ENCODE data around the gene NIPSNAP2.
"Not testable (repeated sequence)": the region's sequence is repeated elsewhere in the genome, so short reads cannot be mapped to it uniquely, and the experiment has no call there.

Gene NIPSNAP2

DNA sequence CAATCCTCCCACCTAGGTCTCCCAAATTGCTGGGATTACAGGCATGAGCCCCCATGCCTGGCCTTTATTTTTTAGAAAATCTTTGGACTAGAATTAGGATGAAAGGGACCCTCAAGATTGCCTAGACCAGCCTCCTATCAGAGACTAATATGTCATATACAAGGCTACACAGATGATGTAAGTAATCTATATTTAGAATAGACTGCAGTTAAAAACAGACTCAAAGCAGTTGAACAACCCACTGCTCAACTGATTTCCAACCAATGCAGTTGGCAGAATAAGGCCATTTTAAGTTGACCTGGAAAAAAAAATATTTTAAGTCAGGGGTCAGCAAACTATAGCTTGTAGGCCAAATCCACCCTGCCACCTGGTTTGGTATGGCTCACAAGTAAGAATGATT, 59.1 kb downstream of the NIPSNAP2 start:
- no peaks in the 10 kb centered on the region for H3K9me3 ChIP-seq (ENCODE audit: control insufficient read depth, insufficient read depth, low read depth, low read length)
- no peaks in the 10 kb centered on the region for H3K27me3 ChIP-seq (ENCODE audit: control insufficient read depth, insufficient read depth, low read length)
- no peak overlapping the region for H3K27ac ChIP-seq (ENCODE audit: low read depth, low read length)
- no peaks in the 10 kb centered on the region for H3K4me1 ChIP-seq (ENCODE audit: control insufficient read depth, insufficient read depth, low read length)
- no peak overlapping the region for H3K4me3 ChIP-seq (ENCODE audit: low read depth, low read length)
- no peak overlapping the region for H3K9ac ChIP-seq (ENCODE audit: low read length)
- peaks cover 54% of the 10 kb centered on the region for H3K36me3 ChIP-seq (ENCODE audit: control insufficient read depth, insufficient read depth, low read length)

DNA sequence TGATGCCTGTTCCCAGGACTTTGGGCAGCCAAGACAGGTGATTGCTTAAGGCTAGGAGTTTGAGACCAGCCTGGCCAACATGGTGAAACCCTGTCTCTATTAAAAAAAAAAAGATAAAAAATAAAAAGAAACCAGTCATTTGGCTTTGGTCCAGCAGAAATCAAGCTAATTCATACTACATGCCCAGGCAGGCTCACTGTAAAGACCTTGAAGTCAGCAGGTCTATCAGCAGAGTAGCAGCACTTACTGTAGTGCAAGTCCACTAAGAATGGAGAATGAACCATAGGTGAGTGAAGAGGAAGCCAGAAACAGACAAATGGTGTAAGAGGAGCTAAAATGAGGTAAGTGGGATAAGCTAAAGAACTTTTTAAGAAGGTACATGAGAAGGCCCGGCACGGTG, 62.2 kb downstream of the NIPSNAP2 start:
- no peak overlapping the region for H3K27ac ChIP-seq (ENCODE audit: low read depth, low read length)
- no peak overlapping the region for H3K9ac ChIP-seq (ENCODE audit: low read length)
- no peak overlapping the region for H3K4me3 ChIP-seq (ENCODE audit: low read depth, low read length)
- no peaks in the 10 kb centered on the region for H3K9me3 ChIP-seq (ENCODE audit: control insufficient read depth, insufficient read depth, low read depth, low read length)
- H3K27me3 ChIP-seq (ENCODE audit: control insufficient read depth, insufficient read depth, low read length) = no peaks in the 10 kb centered on the region
- no peaks in the 10 kb centered on the region for H3K4me1 ChIP-seq (ENCODE audit: control insufficient read depth, insufficient read depth, low read length)
- peaks cover 55% of the 10 kb centered on the region for H3K36me3 ChIP-seq (ENCODE audit: control insufficient read depth, insufficient read depth, low read length)

DNA sequence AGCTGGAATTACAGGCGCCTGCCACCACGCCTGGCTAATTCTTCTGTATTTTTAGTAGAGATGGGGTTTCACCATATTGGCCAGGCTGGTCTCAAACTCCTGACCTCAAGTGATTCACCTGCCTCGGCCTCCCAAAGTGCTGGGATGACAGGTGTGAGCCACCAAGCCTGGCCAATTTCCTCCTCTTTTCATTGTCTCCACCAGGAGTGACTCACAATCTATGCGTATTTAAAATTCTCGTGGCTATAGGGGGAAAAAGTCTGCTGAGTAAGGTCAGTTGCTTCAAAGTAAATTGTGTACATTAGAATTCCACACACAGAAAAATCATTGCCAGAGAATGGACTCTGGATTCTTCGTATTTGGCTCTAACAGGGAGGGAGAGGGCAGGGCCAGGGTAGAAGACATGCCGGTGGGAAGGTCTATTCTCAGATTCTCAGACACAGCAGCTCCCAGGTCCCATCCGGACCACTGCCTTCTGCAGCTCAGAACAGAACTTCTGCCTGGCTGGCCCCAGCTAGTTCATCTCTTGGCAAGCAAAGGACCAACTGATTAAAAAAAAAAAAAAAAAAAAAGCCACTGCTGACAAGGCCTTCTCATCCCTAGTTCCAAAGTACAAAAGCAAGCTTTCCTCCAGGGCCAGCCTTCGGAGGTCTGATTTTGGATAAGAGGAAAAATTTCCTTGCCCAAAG, 64.7 kb downstream of the NIPSNAP2 start:
- Histone ChIP-seq H3K27ac (ENCODE audit: low read depth, low read length) (no peak overlapping the region), H3K9ac (ENCODE audit: low read length) (no peak overlapping the region), H3K9me3 (ENCODE audit: control insufficient read depth, insufficient read depth, low read depth, low read length) (no peaks in the 10 kb centered on the region), H3K27me3 (ENCODE audit: control insufficient read depth, insufficient read depth, low read length) (no peaks in the 10 kb centered on the region), H3K4me3 (ENCODE audit: low read depth, low read length) (no peak overlapping the region), H3K36me3 (ENCODE audit: control insufficient read depth, insufficient read depth, low read length) (peaks cover 55% of the 10 kb centered on the region), H3K4me1 (ENCODE audit: control insufficient read depth, insufficient read depth, low read length) (no peaks in the 10 kb centered on the region)

DNA sequence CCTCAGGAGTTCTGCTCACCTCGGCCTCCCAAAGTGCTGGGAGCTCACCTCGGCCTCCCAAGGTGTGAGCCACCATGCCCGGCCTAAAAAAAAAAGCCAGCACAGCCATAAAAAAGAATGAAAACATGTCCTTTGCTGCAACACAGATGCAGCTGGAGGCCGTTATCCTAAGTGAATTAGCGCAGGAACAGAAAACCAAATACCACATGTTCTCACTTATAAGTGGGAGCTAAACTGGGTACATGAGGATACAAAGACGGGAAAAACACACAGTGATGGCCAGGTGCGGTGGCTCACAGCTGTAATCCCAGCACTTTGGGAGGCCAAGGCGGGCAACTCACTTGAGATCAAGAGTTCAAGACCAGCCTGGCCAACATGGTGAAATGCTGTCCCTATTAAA, 66.0 kb downstream of the NIPSNAP2 start:
- Histone ChIP-seq H3K27ac (ENCODE audit: low read depth, low read length) (no peak overlapping the region), H3K36me3 (ENCODE audit: control insufficient read depth, insufficient read depth, low read length) (peaks cover 50% of the 10 kb centered on the region), H3K9me3 (ENCODE audit: control insufficient read depth, insufficient read depth, low read depth, low read length) (no peaks in the 10 kb centered on the region)

DNA sequence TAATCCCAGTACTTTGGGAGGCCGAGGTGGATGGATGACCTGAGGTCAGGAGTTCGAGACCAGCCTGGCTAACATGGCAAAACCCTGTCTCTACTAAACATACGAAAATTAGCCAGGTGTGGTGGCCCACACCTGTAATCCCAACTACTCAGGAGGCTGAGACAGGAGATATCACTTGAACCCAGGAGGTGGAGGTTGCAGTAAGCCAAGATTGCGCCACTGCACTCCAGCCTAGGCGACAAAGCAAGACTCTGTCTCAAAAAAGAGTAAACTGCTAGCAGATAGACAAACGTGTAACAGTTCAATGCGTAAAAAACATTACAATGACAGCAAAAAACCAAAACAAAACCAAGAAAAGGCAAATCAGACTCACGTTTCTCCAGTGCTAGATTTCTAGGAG, 67.2 kb downstream of the NIPSNAP2 start:
- not testable (repeated sequence) for H3K27me3 ChIP-seq (ENCODE audit: control insufficient read depth, insufficient read depth, low read length); H3K4me1 ChIP-seq (ENCODE audit: control insufficient read depth, insufficient read depth, low read length); H3K27ac ChIP-seq (ENCODE audit: low read depth, low read length); H3K4me3 ChIP-seq (ENCODE audit: low read depth, low read length); H3K9ac ChIP-seq (ENCODE audit: low read length); H3K9me3 ChIP-seq (ENCODE audit: control insufficient read depth, insufficient read depth, low read depth, low read length)
- peaks cover 44% of the 10 kb centered on the region for H3K36me3 ChIP-seq (ENCODE audit: control insufficient read depth, insufficient read depth, low read length)

More for the DNA sequence above, 66.0 kb downstream of the NIPSNAP2 start:
- Histone ChIP-seq H3K4me1 (ENCODE audit: control insufficient read depth, insufficient read depth, low read length) (no peaks in the 10 kb centered on the region), H3K9ac (ENCODE audit: low read length) (no peak overlapping the region), H3K4me3 (ENCODE audit: low read depth, low read length) (no peak overlapping the region), H3K27me3 (ENCODE audit: control insufficient read depth, insufficient read depth, low read length) (no peaks in the 10 kb centered on the region)

DNA sequence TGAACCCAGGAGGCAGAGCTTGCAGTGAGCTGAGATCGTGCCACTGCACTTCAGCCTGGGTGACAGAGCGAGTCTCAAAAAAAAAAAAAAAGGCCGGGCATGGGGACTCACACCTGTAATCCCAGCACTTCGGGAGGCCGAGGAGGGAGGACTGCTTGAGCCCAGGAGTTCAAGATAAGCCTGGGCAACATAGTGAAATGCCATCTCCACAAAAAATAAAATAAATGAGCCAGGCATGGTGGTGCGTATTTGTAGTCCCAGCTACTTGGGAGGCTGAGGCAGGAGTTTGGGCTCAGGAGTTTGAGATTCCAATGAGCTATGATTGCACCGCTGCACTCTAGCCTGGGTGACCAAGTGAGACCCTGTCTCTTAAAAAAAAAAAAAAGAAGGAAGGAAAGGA, 68.2 kb downstream of the NIPSNAP2 start:
- H3K27ac ChIP-seq (ENCODE audit: low read depth, low read length); H3K4me1 ChIP-seq (ENCODE audit: control insufficient read depth, insufficient read depth, low read length); H3K9me3 ChIP-seq (ENCODE audit: control insufficient read depth, insufficient read depth, low read depth, low read length); H3K27me3 ChIP-seq (ENCODE audit: control insufficient read depth, insufficient read depth, low read length); H3K9ac ChIP-seq (ENCODE audit: low read length): not testable (repeated sequence)
- Histone ChIP-seq H3K4me3 (ENCODE audit: low read depth, low read length) (peak overlapping the region; percentile 73; the same call in 1 of the 2 replicates), H3K36me3 (ENCODE audit: control insufficient read depth, insufficient read depth, low read length) (peaks cover 40% of the 10 kb centered on the region)

DNA sequence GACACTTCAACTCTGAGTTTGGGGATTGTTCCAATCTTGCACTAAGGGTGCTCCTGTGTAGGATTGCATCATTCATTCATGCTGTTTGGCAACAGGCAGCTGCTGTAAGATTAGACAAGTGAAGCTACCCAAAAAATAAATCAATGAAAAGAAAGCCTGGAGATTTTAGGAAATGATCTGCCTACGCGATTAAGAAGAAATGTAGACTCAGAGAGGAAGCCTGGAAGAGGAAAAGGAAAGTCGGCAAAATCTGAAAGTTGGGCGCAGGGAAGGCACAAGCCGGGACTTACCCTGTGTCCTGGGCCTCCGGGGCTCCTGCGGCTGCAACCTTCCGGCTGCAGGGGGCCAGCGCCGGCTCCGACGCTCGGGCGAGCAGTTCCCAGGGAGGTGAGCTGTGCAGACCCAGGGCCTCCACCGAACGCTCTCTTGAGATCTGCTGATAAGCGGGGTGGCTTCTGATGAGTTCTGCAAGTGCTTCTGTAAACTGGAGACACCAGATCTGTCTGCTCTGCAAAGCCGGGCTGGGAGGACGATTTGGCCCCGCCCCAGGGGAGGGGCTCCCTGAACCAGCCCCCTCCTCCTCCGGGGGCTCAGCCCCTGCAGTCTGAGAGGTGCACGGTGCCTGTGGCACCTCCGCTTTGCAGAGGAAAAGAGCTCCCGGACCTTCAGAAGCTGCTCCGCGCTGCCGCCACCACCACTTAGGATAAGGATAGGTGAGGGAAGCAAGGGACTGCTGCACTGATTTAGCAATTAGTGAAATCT, 69.5 kb downstream of the NIPSNAP2 start:
- Histone ChIP-seq H3K4me3 (ENCODE audit: low read depth, low read length) (peak overlapping the region; percentile 73), H3K4me1 (ENCODE audit: control insufficient read depth, insufficient read depth, low read length) (no peaks in the 10 kb centered on the region), H3K27ac (ENCODE audit: low read depth, low read length) (peak overlapping the region; percentile 68)

DNA sequence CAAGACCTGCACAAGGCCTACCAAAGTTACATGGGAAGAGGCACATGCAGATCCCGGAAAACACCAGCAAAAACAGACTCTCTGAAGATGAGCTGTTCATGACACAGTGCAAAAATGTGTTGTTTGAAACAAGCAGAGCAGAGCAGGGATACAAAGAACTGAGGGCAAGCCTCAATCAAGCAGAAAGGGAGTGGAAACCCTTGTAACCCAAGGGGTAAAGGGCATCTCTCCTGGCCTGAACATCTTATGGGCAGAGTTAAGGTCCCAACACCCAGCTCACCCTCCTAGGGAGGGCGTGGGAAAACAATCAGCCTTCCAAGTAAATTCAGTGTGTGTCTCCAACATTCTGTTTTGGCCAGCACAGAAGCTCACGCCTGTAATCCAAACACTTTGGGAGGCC, 76.3 kb downstream of the NIPSNAP2 start:
- no peaks in the 10 kb centered on the region for H3K27me3 ChIP-seq (ENCODE audit: control insufficient read depth, insufficient read depth, low read length)
- H3K9me3 ChIP-seq (ENCODE audit: control insufficient read depth, insufficient read depth, low read depth, low read length) = no peaks in the 10 kb centered on the region
- H3K4me3 ChIP-seq (ENCODE audit: low read depth, low read length) = no peak overlapping the region
- no peak overlapping the region for H3K9ac ChIP-seq (ENCODE audit: low read length)
- no peak overlapping the region for H3K27ac ChIP-seq (ENCODE audit: low read depth, low read length)
- peaks cover 14% of the 10 kb centered on the region for H3K36me3 ChIP-seq (ENCODE audit: control insufficient read depth, insufficient read depth, low read length)
- H3K4me1 ChIP-seq (ENCODE audit: control insufficient read depth, insufficient read depth, low read length) = no peaks in the 10 kb centered on the region

More for the DNA sequence above, 69.5 kb downstream of the NIPSNAP2 start:
- Histone ChIP-seq H3K9me3 (ENCODE audit: control insufficient read depth, insufficient read depth, low read depth, low read length) (no peaks in the 10 kb centered on the region), H3K36me3 (ENCODE audit: control insufficient read depth, insufficient read depth, low read length) (peaks cover 31% of the 10 kb centered on the region), H3K27me3 (ENCODE audit: control insufficient read depth, insufficient read depth, low read length) (no peaks in the 10 kb centered on the region), H3K9ac (ENCODE audit: low read length) (peak overlapping the region; percentile 61)

DNA sequence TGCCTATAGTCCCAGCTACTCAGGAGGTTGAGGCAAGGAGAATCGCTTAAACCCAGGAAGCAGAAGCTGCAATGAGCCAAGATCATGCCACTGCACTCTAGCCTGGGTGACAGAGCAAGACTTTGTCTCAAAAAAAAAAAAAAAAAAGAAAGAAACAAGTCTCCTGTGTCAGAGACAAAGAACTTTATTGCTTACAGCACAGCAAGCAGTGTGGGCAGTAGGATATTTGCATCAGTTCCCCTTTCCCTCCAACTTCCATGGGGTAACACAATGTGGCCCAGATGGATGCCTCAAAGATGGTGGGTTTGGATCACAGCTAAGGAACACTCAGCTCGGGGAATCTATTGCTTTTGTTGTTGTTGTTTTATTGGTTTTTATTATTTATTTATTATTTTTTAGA, 81.4 kb downstream of the NIPSNAP2 start:
- H3K27ac ChIP-seq (ENCODE audit: low read depth, low read length) = not testable (repeated sequence)

DNA sequence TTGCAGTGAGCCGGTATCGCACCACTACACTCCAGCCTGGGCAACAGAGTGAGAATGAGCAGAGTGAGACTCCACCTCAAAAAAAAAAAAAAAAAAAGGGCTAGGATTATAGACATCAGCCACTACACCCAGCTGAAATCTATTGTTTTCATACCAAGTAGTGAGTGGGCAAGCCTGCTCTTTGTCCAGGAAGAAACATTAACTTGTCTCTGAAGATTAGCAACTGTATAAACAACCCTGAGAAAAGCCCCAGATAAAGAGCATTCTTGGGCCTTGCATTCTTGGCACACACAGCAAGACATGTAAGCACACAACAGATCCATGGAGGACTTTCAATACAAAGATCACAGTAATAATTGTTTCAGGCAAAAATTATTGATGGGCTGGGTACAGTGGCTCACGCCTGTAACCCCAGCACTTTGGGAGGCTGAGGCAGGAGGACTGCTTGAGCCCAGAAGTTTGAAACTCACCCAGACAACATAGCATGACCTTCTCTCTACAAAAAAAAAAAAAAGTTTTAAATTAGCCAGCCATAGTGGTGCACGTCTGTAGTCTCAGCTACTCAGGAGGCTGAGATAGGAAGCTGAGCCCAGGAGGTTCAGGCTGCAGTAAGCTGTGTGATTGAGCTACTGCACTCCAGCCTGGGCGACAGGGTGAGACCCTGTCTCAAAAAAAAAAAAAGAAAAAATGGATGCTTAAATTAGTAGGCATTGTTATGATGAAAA, 82.5 kb downstream of the NIPSNAP2 start:
- Histone ChIP-seq H3K36me3 (ENCODE audit: control insufficient read depth, insufficient read depth, low read length) (peaks cover 8% of the 10 kb centered on the region), H3K9me3 (ENCODE audit: control insufficient read depth, insufficient read depth, low read depth, low read length) (no peaks in the 10 kb centered on the region), H3K4me1 (ENCODE audit: control insufficient read depth, insufficient read depth, low read length) (no peaks in the 10 kb centered on the region), H3K9ac (ENCODE audit: low read length) (no peak overlapping the region), H3K27me3 (ENCODE audit: control insufficient read depth, insufficient read depth, low read length) (no peaks in the 10 kb centered on the region), H3K27ac (ENCODE audit: low read depth, low read length) (no peak overlapping the region; the same call in 1 of the 2 replicates), H3K4me3 (ENCODE audit: low read depth, low read length) (no peak overlapping the region)

More for the DNA sequence above, 81.4 kb downstream of the NIPSNAP2 start:
- H3K27me3 ChIP-seq (ENCODE audit: control insufficient read depth, insufficient read depth, low read length); H3K9ac ChIP-seq (ENCODE audit: low read length); H3K9me3 ChIP-seq (ENCODE audit: control insufficient read depth, insufficient read depth, low read depth, low read length); H3K4me3 ChIP-seq (ENCODE audit: low read depth, low read length); H3K4me1 ChIP-seq (ENCODE audit: control insufficient read depth, insufficient read depth, low read length): not testable (repeated sequence)
- peaks cover 12% of the 10 kb centered on the region for H3K36me3 ChIP-seq (ENCODE audit: control insufficient read depth, insufficient read depth, low read length)

Measured in HUES6 (cell line).